ENCODE results near the gene ERVH48-1. TPM values are rescaled to one million over a fixed set of nuclear protein-coding genes. Genes with fewer than 3 reads are reported as not detected.
"Not testable (repeated sequence)": the region's sequence is repeated elsewhere in the genome, so short reads cannot be mapped to it uniquely, and the experiment has no call there.

Gene ERVH48-1
- total RNA-seq, 4 donors from 2014 or later: not detected

GRCh38 chr21:42959728-42960127, 34.3 kb upstream of the ERVH48-1 start:
- no peak overlapping the region for H3K27ac ChIP-seq
- no peak overlapping the region for H3K4me3 ChIP-seq
- 89% methylated on average over 3 of the region's 3 CpGs for WGBS
- peaks cover 10% of the 10 kb centered on the region for H3K4me1 ChIP-seq
- TF ChIP-seq EP300 (IDR thresholded peaks at IDR 0.05): no peak
- no peak for TF ChIP-seq POLR2A (IDR thresholded peaks at IDR 0.05)
- no peak for TF ChIP-seq CTCF (IDR thresholded peaks at IDR 0.05)
- TF ChIP-seq POLR2AphosphoS5 (IDR thresholded peaks at IDR 0.05): no peak
- no peak for DNase-seq (ENCODE audit: low spot score in 2 of 2)
- H3K36me3 ChIP-seq: no peaks in the 10 kb centered on the region
- no peaks in the 10 kb centered on the region for H3K27me3 ChIP-seq
- no peaks in the 10 kb centered on the region for H3K9me3 ChIP-seq

DNA sequence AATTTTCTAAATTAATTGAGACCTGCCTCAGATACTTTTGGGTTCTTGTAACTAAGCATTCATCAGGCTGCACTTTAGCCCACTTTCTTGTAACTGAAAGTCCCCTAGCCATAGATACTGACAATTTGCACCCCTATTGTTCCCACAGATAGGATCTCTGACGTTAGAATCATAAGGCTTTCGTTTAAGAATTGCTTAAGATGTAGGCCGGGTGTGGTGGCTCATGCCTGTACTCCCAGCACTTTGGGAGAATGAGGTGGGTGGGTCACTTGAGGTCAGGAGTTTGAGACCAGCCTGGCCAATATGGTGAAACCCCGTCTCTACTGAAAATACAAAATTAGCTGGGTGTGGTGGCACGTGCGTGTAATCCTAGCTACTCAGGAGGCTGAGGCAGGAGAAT, 32.7 kb upstream of the ERVH48-1 start:
- H3K27me3 ChIP-seq; DNase-seq (ENCODE audit: low spot score in 2 of 2); H3K36me3 ChIP-seq; H3K4me3 ChIP-seq; H3K9me3 ChIP-seq; H3K27ac ChIP-seq: not testable (repeated sequence)
- WGBS: 70% methylated on average over 6 of the region's 6 CpGs
- peaks cover 15% of the 10 kb centered on the region for H3K4me1 ChIP-seq

DNA sequence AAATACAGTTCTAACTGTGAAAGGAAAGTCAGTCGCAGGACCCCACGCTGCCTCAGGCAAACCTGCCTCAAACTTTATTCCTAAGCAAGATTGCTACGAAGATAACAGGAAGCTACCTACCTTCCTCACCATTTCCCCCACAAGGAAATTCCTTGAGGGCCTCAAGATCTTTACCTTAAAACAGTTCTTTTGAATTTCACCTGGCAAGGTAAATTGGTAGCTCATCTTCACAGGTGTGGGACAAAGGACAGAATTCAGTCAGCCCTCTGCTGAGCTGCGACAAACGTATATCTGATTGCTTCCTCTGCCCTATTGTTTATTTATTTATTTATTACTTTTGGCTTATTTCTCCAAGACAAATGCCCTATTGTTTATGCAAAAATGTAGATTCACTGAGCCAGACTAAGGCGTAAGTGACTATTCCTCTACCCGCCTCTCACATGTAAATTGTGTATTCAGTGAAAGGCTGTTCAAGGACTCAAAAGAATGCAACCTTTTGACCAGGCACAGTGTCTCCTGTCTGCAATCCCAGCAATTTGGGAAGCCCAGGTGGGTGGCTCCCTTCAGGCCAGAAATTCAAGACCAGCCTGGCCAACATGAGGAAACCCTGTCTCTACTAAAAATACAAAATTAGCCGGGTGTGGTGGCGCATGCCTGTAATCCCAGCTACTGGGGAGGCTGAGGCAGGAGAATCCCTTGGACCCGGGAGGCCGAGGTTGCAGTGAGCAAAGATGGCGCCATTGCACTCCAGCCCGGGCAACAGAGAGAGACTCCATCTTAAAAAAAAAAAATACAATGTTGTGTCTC, 31.6 kb upstream of the ERVH48-1 start:
- Histone ChIP-seq H3K4me1 (peaks cover 15% of the 10 kb centered on the region), H3K27me3 (no peaks in the 10 kb centered on the region), H3K4me3 (no peak overlapping the region), H3K27ac (no peak overlapping the region), H3K36me3 (no peaks in the 10 kb centered on the region), H3K9me3 (no peaks in the 10 kb centered on the region)
- TF ChIP-seq POLR2A (IDR thresholded peaks at IDR 0.05) (no peak), EP300 (IDR thresholded peaks at IDR 0.05) (no peak), CTCF (IDR thresholded peaks at IDR 0.05) (no peak), POLR2AphosphoS5 (IDR thresholded peaks at IDR 0.05) (no peak)
- 84% methylated on average over 13 of the region's 13 CpGs for WGBS
- no peak for DNase-seq (ENCODE audit: low spot score in 2 of 2)

GRCh38 chr21:42951193-42951592, 25.8 kb upstream of the ERVH48-1 start:
- 94% methylated on average over 9 of the region's 9 CpGs for WGBS
- DNase-seq (ENCODE audit: low spot score in 2 of 2): not testable (repeated sequence)

DNA sequence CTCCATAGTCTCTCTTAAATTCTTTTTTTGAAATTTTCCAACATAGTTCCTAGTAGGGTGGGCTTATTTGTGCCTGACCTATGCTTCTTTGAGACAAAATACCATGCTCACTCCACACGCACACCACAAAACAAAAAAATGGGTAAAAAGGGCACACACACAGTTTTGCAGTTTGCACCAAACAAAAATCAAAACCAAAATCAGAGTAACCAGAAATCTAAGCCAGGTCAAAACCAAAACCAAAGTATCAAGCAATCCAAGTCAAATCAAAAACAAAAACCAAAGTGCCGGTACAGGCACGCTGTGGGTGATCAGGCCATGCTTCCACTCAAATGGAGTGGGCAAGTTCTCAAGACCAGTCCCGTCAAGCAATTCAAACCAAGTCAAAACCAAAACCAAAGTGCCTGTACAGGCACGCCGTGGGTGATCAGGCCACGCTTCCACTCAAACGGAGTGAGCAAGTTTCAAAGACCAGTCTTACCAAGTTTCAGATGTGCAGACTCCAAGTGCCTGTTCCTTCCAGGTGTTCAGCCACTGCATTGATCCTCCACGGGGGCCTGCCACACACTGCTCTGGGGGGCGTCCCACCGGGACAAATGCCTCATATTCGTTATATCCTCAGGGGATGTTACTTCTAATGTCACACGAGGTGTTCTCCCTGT, 23.8 kb upstream of the ERVH48-1 start:
- whole genome bisulfite sequencing: 32% methylated on average over 13 of the region's 13 CpGs
- not testable (repeated sequence) for H3K4me3 ChIP-seq; H3K27me3 ChIP-seq; H3K36me3 ChIP-seq; H3K4me1 ChIP-seq; H3K27ac ChIP-seq; DNase-seq (ENCODE audit: low spot score in 2 of 2); H3K9me3 ChIP-seq

More at GRCh38 chr21:42951193-42951592, 25.8 kb upstream of the ERVH48-1 start:
- peaks cover 16% of the 10 kb centered on the region for H3K4me1 ChIP-seq
- H3K27ac ChIP-seq, H3K36me3 ChIP-seq, H3K4me3 ChIP-seq, H3K9me3 ChIP-seq, H3K27me3 ChIP-seq: not testable (repeated sequence)

DNA sequence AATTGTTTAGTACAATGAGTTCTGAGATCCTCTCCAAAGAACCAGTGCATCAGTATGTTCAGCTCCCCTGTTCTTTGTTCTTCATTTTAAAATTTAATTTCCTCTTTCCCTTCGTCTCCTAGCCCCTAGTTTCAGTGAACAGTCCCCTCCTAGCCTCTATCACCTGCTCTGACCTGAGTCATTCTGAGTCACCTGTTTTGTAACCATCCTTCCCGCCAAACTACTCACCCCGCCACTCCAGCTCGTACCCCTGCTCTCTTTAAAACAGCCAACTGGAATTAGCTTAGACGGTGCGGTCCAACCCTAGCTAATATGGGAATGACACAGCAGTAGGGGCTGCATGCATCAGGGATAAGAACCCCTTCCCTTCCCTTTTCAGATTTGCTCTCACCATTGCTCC, 16.8 kb upstream of the ERVH48-1 start:
- H3K4me1 ChIP-seq: peaks cover 9% of the 10 kb centered on the region
- TF ChIP-seq CTCF (IDR thresholded peaks at IDR 0.05) (no peak), POLR2AphosphoS5 (IDR thresholded peaks at IDR 0.05) (no peak), EP300 (IDR thresholded peaks at IDR 0.05) (no peak), POLR2A (IDR thresholded peaks at IDR 0.05) (no peak)
- H3K4me3 ChIP-seq: no peak overlapping the region
- no peak overlapping the region for H3K27ac ChIP-seq
- H3K36me3 ChIP-seq: no peaks in the 10 kb centered on the region
- no peak for DNase-seq (ENCODE audit: low spot score in 2 of 2)
- 53% methylated on average over 6 of the region's 6 CpGs for WGBS
- H3K27me3 ChIP-seq: no peaks in the 10 kb centered on the region
- H3K9me3 ChIP-seq: no peaks in the 10 kb centered on the region

Data from suprapubic skin (tissue), 4 donors.